Fibroblast of pulmonary artery (primary cell): ENCODE measurements around the gene ACVR1C.

Source experiments
- DNase-seq: peaks from one replicate; pipeline ENCODE4 v3.0.0-alpha.2; 2010; ENCODE audit warnings: low read depth
- H3K4me3 ChIP-seq: replicated peaks from 2 replicates; pipeline ENCODE4 v1.5.1; 2011; ENCODE audit warnings: low read depth, mild to moderate bottlenecking, control low read depth, low read length, moderate library complexity
- TF ChIP-seq, protein P1 (sequence below): IDR thresholded peaks from 2 replicates; pipeline ENCODE4 v1.5.1; 2011; ENCODE audit warnings: mild to moderate bottlenecking, control low read depth, low read length, inconsistent platforms; ENCODE audit errors: missing control alignments

Gene ACVR1C

DNA sequence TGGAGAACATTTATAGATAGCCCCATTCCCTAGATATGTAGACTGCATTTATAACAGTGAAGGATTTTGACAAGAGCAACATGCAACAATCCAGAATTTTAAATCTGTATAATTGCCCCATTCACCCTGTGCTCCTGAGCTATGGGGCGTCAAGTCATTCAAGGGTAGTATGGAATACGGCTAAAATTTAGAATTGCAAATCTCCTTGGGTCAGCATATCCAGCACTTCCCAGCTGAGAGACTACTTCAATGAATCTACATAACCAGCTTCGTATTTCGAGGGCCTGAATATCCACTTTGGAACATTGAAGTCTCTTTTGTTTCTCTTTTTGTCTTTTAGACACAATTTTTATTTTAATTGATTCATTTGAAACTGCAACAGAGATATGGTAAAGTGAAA lies 28.4 kb upstream of the ACVR1C start:
- no peak overlapping the region for H3K4me3 ChIP-seq
- no peak for DNase-seq

DNA sequence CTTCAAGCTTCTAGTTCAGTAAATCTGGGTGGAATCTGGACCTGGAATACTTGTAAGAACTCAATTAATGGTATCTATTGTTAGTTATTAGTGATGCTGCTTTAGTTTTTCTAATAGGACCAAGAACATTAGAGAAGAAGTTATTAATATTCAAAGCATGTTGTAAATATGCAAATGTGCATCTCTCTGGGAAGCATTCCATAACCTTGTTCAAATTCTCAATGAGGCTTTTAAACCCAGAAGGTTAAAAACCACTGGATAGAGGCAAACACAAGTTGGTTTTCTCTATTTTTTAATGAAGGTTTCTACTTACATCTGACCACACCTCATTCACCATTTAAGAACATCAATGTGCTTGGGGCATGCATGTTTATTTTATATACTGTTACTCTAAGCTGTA lies 16.1 kb upstream of the ACVR1C start:
- DNase-seq: no peak
- no peak overlapping the region for H3K4me3 ChIP-seq
- TF ChIP-seq, protein P1, sequence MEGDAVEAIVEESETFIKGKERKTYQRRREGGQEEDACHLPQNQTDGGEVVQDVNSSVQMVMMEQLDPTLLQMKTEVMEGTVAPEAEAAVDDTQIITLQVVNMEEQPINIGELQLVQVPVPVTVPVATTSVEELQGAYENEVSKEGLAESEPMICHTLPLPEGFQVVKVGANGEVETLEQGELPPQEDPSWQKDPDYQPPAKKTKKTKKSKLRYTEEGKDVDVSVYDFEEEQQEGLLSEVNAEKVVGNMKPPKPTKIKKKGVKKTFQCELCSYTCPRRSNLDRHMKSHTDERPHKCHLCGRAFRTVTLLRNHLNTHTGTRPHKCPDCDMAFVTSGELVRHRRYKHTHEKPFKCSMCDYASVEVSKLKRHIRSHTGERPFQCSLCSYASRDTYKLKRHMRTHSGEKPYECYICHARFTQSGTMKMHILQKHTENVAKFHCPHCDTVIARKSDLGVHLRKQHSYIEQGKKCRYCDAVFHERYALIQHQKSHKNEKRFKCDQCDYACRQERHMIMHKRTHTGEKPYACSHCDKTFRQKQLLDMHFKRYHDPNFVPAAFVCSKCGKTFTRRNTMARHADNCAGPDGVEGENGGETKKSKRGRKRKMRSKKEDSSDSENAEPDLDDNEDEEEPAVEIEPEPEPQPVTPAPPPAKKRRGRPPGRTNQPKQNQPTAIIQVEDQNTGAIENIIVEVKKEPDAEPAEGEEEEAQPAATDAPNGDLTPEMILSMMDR: no peak

More for the DNA sequence above, 28.4 kb upstream of the ACVR1C start:
- TF ChIP-seq, protein P1: no peak

DNA sequence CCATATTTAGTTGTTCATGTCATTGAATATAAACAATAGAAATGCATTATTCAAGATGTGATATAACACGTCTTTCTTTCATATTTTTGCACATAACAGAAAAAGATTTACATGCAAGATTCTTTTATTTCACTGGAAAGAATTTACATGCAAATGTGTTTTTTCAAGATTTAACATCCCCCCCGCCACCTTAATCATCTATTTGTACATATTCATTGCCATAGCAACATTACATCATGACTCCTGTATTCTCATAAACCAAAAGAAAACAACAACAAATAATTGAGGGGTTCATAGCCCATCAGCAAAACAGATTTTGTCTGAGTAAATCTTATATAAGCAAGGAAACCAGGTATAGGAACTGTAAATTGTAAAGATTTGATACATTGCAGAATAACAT lies 3.2 kb upstream of the ACVR1C start:
- no peak for DNase-seq
- H3K4me3 ChIP-seq: no peak overlapping the region
- TF ChIP-seq, protein P1: no peak

DNA sequence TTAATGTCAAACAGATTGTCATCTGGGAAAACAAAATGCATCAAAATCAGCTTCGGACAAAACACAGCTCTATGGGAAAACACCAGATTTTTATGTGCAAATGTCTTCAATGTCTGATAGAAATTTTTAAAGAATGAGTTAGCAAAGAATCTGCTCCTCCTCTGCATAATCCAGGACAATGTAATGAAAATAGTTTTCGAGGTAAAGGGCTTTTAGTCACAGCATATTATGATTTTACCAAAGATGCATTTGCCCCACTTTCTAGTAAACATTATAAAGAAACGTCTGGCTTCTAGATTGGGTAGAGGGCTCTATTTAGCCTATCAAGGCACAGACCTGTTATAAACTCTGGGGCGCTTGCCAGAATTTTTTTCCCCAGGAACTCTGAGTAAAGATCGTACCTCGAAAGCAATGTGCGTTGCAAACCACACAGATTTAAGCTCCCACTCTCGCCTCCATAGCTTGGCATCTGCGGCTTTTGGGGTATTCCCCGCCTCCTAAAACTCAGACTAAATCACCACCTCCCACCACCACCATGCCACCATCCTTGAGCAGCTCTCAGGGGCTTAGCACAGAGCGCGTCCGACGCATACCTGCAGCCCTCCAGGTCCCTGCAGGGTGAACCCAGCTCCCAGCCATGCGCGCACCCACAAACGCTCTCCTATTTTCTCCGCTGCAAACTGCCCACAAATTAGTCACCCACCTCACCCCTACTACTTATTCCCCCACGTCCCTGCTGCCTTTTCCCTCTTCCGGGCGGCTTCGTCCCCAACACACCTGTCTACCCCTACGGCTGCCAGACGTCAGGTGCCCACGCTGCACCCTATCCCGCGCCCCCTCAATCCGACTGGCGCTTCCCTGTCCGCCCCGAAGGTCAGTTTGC lies 829 bp downstream of the ACVR1C start:
- TF ChIP-seq, protein P1: no peak
- no peak for DNase-seq
- peak overlapping the region; percentile 52 for H3K4me3 ChIP-seq

DNA sequence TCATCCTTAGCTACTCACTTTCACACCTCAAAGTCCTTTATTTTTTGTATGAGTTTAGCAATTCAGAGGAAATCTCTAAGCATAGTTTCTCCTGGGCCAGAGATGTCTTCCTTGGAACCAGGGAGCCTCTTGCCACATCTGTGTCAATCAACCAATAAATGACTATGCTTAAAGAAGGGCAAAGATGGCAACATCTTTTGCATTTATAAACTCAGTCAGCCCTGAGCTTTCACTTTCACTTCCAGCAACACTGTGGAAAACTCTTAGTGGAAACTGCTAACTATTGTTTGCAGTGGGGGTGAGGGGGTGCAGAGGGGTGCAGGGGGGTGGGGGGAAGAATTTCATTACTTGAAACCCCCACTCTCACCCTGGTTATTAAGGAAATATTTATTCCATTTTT lies 3.4 kb downstream of the ACVR1C start:
- DNase-seq: no peak
- TF ChIP-seq, protein P1: no peak

DNA sequence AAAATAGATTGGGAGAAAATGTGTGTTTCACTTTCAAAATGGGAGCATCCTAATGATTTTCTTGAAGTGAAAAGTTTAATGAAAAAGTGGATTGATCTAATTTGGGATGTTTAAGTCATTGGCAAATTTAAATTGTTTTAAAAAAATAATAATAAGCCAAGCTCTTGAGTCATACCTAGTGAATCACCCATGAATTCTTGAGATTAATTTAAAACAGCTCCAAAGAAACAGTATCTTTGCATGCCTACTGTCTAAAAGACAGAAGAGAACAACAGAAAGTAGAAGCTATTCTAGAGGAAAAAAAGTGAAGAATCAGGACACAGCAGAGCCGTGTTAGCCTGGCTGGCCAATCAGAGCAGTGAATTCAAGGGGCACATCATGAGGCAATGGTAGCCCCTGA lies 7.7 kb downstream of the ACVR1C start:
- no peak for DNase-seq
- TF ChIP-seq, protein P1: no peak
- no peak overlapping the region for H3K4me3 ChIP-seq

More for the DNA sequence above, 3.4 kb downstream of the ACVR1C start:
- H3K4me3 ChIP-seq: no peak overlapping the region

DNA sequence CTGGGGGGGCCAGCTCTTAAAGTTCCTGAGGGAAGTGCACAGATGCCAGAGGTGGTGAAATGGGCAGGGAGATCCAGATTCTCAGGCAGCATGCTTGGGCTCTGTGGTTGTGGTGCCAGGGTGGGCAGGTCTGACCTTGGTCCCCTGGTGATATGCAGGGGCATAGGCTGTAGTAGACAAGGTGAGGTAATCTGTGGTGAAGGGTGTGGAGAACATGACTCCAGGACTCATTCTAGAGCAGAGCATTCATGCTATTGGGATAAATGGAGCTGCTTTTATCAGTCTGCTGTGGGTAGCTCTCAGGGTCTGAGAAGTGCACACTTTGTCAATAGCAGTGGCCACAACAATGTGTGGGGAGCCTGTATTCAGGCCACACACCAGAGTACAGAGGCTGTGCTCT lies 16.9 kb downstream of the ACVR1C start:
- DNase-seq: no peak
- H3K4me3 ChIP-seq: no peak overlapping the region
- TF ChIP-seq, protein P1: no peak
